DOHH2 (cell line): ENCODE measurements around the gene CDKN1C.

Source experiments
- H3F3A ChIP-seq: fragments of 200-600 bp; sonication (generic), shearing (Covaris generic); 2 replicates; pipeline ENCODE4 v1.6.0; 2016; ENCODE audit warnings: antibody characterized with exemption, mild to moderate bottlenecking; ENCODE audit not compliant: control insufficient read depth, insufficient read depth
- H3K27ac ChIP-seq: fragments of 200-600 bp; sonication (generic); 2 replicates; pipeline ENCODE4 v1.5.1; 2014; ENCODE audit warnings: low read depth, mild to moderate bottlenecking, low read length, moderate library complexity
- H3K27me3 ChIP-seq: fragments of 200-600 bp; sonication (generic); 2 replicates; pipeline ENCODE4 v1.6.1; 2014; ENCODE audit warnings: mild to moderate bottlenecking, low read length, mixed read lengths; ENCODE audit not compliant: control insufficient read depth
- H3K36me3 ChIP-seq: fragments of 200-600 bp; sonication (generic); 2 replicates; pipeline ENCODE4 v1.6.1; 2014; ENCODE audit warnings: mild to moderate bottlenecking, low read length, moderate library complexity, mixed read lengths; ENCODE audit not compliant: control insufficient read depth
- H3K4me1 ChIP-seq: fragments of 200-600 bp; sonication (generic); 2 replicates; pipeline ENCODE4 v1.6.1; 2014; ENCODE audit warnings: mild to moderate bottlenecking, low read length, mixed read lengths; ENCODE audit not compliant: control insufficient read depth
- H3K4me2 ChIP-seq: fragments of 200-600 bp; sonication (generic); 2 replicates; pipeline ENCODE4 v1.6.0; 2014; ENCODE audit warnings: mild to moderate bottlenecking, low read length, moderate library complexity
- H3K4me3 ChIP-seq: fragments of 200-600 bp; sonication (generic); 2 replicates; pipeline ENCODE4 v1.5.1; 2014; ENCODE audit warnings: mild to moderate bottlenecking, low read length, mixed read lengths
- H3K79me2 ChIP-seq: fragments of 200-600 bp; sonication (generic); 2 replicates; pipeline ENCODE4 v1.6.1; 2014; ENCODE audit warnings: mild to moderate bottlenecking, low read length, mixed read lengths; ENCODE audit not compliant: control insufficient read depth
- H3K9me2 ChIP-seq: fragments of 200-600 bp; sonication (generic); replicated peaks from 2 replicates; pipeline ENCODE4 v1.6.1; 2014; ENCODE audit warnings: mild to moderate bottlenecking, low read length, mixed read lengths; ENCODE audit not compliant: control insufficient read depth
- H3K9me3 ChIP-seq: fragments of 200-600 bp; sonication (generic); 2 replicates; pipeline ENCODE4 v1.6.1; 2014; ENCODE audit warnings: antibody characterized with exemption, low read length, mixed read lengths; ENCODE audit not compliant: control insufficient read depth, insufficient read depth
- H4K20me1 ChIP-seq: fragments of 200-600 bp; sonication (generic); 2 replicates; pipeline ENCODE4 v1.6.0; 2014; ENCODE audit warnings: low read depth, mild to moderate bottlenecking, antibody characterized with exemption, low read length, moderate library complexity; ENCODE audit not compliant: control insufficient read depth, insufficient read depth
- EZH2phosphoT487 ChIP-seq: fragments of 200-600 bp; sonication (generic); IDR thresholded peaks from 2 replicates; pipeline ENCODE4 v1.6.1; 2017; ENCODE audit warnings: borderline replicate concordance, mild to moderate bottlenecking, antibody characterized with exemption, low read length, moderate library complexity, mixed read lengths
- TF ChIP-seq, protein P1 (sequence below): fragments of 200-600 bp; sonication (generic); IDR thresholded peaks from one replicate; pipeline ENCODE4 v1.5.1; 2014; ENCODE audit warnings: antibody characterized with exemption, mild to moderate bottlenecking, low read depth, low read length; ENCODE audit not compliant: poor library complexity, severe bottlenecking

Gene CDKN1C

GRCh38 chr11:2841411-2842190 lies 44.0 kb downstream of the CDKN1C start:
- no peaks in the 10 kb centered on the region for H3K79me2 ChIP-seq
- H3K4me1 ChIP-seq: no peaks in the 10 kb centered on the region
- TF ChIP-seq, protein P1, sequence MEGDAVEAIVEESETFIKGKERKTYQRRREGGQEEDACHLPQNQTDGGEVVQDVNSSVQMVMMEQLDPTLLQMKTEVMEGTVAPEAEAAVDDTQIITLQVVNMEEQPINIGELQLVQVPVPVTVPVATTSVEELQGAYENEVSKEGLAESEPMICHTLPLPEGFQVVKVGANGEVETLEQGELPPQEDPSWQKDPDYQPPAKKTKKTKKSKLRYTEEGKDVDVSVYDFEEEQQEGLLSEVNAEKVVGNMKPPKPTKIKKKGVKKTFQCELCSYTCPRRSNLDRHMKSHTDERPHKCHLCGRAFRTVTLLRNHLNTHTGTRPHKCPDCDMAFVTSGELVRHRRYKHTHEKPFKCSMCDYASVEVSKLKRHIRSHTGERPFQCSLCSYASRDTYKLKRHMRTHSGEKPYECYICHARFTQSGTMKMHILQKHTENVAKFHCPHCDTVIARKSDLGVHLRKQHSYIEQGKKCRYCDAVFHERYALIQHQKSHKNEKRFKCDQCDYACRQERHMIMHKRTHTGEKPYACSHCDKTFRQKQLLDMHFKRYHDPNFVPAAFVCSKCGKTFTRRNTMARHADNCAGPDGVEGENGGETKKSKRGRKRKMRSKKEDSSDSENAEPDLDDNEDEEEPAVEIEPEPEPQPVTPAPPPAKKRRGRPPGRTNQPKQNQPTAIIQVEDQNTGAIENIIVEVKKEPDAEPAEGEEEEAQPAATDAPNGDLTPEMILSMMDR: no peak
- TF ChIP-seq EZH2phosphoT487: no peak

GRCh38 chr11:2839395-2839943 lies 46.1 kb downstream of the CDKN1C start:
- H3K4me1 ChIP-seq: no peaks in the 10 kb centered on the region
- H3K4me2 ChIP-seq: no peak overlapping the region
- no peaks in the 10 kb centered on the region for H3K79me2 ChIP-seq
- H3K27ac ChIP-seq: no peak overlapping the region
- no peaks in the 10 kb centered on the region for H3K9me3 ChIP-seq
- no peaks in the 10 kb centered on the region for H3K27me3 ChIP-seq
- no peaks in the 10 kb centered on the region for H3K36me3 ChIP-seq
- no peaks in the 10 kb centered on the region for H3F3A ChIP-seq
- H3K4me3 ChIP-seq: no peak overlapping the region
- no peaks in the 10 kb centered on the region for H4K20me1 ChIP-seq
- TF ChIP-seq, protein P1: no peak
- no peak for TF ChIP-seq EZH2phosphoT487
- H3K9me2 ChIP-seq: no peaks in the 10 kb centered on the region

More at GRCh38 chr11:2841411-2842190, 44.0 kb downstream of the CDKN1C start:
- no peaks in the 10 kb centered on the region for H3K9me3 ChIP-seq
- H3K4me2 ChIP-seq: no peak overlapping the region
- no peak overlapping the region for H3K4me3 ChIP-seq
- H3F3A ChIP-seq: no peaks in the 10 kb centered on the region
- H3K27ac ChIP-seq: no peak overlapping the region
- H3K27me3 ChIP-seq: no peaks in the 10 kb centered on the region
- H3K9me2 ChIP-seq: no peaks in the 10 kb centered on the region
- no peaks in the 10 kb centered on the region for H4K20me1 ChIP-seq
- H3K36me3 ChIP-seq: no peaks in the 10 kb centered on the region

DNA sequence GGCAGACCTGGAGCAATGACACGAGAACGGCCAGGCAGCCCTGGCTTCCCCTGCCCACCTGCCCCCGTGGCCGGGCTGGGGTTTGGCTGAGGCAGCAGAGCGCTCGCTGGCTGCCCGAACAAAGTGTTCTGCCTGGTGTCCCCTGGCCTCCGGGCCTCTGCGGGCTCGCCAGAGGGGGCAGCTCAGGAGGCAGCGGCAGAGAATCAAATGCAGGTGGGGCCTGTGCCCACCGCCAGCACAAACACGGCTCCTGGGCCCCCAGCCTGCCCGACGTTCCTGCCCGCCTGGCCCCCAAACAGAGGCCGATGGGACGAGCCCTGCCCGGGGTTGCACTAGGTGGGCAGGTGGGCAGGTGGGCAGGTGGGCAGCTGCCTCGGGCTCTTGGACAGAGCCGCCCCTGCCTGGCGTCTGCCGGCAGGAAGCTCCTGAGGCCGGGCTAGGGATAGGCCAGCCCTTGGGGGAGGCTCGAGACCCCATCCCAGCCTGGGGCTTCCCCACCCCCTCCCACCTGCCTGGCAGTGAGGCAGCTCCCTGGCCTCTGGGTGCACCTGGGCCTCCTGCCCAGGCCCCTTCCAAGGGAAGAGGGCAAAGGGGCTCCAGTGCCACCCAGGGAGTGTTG lies 46.8 kb downstream of the CDKN1C start:
- no peaks in the 10 kb centered on the region for H3K9me3 ChIP-seq
- no peaks in the 10 kb centered on the region for H3K4me1 ChIP-seq
- no peaks in the 10 kb centered on the region for H3K79me2 ChIP-seq
- no peak overlapping the region for H3K27ac ChIP-seq
- H3K36me3 ChIP-seq: no peaks in the 10 kb centered on the region
- no peaks in the 10 kb centered on the region for H3K9me2 ChIP-seq
- H4K20me1 ChIP-seq: no peaks in the 10 kb centered on the region
- no peaks in the 10 kb centered on the region for H3F3A ChIP-seq
- H3K4me3 ChIP-seq: no peak overlapping the region
- no peak overlapping the region for H3K4me2 ChIP-seq
- TF ChIP-seq, protein P1: no peak
- TF ChIP-seq EZH2phosphoT487: no peak
- H3K27me3 ChIP-seq: no peaks in the 10 kb centered on the region
